Embryonic facial prominence (tissue), 1 donor: ENCODE data around the gene PAX6.

ENCODE experiments used
- DNase-seq: peaks from one replicate; pipeline ENCODE4 v3.0.0-alpha.2; 2016; ENCODE audit errors: extremely low spot score

The PAX6 gene

DNA sequence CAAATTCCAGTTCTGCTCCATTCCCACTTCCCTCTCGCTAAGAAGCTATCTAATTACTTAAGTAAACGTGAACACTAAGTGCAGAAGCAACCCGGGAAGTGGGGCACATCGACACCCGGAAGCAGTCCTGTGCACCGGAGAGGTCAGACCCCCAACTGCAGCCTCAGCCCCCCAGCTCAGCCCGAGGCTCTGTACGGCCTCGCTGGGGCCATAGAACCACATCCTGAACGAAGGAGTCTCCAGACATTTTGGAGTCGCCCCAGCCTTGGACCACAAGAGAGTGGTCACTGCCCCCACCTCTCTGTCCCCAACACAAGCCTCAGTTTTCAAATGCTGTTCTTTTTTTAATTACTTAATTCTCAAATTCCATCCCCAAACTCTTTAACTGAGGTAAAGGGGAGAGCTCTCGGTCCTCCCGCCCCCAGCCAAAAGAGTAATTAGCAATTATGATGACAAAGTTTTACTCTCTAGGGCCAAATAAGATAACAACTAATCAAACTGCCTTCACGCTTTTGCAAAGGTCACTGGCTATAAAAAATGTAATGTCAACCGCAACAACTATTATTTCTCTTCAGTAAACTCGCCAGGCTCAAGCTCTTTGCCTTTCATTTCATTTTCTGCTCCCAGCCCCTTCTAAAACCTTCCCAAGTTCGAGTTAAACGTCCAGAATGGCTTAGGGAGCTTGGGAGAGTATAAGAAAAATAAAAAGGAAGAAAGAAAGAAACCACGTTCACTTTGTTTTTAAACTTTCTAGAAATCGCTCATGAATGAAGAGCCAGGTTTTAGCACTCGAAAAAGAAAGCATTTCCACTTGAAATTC is 2.2 kb downstream of the PAX6 start:
- DNase-seq = no peak

DNA sequence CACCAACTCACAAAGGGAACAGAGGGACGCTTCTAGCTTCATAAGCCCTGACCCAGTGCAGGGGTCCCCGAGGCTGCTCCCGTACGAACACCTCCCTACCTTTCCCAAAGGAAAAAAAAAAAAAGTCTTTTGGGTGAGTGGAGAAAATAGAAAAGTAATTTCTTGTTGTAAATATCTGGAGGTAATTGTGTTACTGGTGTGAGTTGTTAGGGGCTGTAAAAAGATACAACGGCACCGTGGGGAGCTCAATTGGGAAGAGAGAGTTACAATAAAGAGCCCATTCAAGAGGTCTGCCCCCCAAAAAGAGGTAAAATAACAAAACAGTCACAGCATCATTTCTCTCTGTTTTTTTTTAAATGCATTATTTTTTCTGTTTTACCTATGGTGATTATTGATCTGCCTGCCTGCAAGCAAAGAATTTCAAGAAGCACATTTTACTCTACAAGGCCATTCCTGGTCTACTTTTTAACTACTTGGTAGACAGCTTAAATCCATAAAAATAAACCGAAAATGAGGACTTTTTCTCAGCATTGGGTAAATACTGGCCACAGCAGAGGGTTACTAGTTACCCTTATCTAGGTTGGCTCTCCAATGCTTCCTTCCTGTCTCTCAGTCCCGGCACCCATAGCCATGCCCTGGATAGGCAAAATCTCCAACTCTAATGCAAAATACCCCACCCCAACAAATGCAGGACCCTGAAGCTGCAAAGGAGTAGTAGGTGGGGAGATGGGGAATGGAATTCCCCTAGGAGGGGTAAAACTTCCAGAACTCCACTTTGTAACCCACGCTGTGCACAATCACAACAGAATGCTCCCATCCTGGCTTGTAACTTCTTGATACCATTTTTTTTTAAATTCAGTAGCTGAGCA is 3.1 kb downstream of the PAX6 start:
- DNase-seq = no peak

DNA sequence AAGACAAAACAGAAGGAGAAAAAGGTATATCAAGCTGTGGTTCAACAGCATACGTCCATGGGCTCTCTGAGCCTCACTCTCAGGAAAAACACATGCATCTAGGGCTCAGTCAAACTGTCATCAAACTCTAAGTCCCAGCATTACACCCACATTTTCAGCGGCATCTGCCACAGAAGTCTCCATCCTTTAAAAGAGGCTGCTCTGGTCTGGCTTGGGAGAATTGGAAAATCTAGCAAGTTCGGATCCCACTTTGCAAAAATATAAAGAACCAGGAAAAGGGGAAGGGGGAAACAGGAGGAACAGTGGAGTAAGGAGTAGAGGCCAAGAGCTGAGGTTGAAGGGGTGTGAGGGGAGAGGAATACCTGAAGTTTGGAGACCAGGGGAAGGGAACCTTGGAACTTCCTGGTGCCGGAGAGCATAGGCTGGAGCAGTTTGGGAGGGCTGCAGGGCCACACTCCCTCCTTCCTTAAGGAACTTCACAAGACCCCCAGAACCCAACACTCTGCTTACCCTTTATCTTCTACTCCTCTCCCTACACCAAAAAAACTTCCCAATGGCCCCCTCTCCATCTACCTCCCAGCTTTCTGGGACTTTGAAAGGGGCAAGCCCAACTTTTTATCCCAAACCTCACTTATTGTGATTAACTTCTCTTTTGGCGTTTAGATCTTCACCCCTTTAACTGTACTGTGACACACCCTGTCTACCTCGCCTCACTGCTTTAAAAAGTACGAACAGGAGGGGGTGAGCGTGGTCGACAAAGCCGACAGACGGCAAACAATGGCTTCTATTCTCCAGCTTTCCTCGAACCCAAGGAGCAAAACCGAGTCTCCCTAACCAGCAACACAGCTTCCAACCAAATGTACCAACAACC is 4.0 kb downstream of the PAX6 start:
- DNase-seq = no peak

DNA sequence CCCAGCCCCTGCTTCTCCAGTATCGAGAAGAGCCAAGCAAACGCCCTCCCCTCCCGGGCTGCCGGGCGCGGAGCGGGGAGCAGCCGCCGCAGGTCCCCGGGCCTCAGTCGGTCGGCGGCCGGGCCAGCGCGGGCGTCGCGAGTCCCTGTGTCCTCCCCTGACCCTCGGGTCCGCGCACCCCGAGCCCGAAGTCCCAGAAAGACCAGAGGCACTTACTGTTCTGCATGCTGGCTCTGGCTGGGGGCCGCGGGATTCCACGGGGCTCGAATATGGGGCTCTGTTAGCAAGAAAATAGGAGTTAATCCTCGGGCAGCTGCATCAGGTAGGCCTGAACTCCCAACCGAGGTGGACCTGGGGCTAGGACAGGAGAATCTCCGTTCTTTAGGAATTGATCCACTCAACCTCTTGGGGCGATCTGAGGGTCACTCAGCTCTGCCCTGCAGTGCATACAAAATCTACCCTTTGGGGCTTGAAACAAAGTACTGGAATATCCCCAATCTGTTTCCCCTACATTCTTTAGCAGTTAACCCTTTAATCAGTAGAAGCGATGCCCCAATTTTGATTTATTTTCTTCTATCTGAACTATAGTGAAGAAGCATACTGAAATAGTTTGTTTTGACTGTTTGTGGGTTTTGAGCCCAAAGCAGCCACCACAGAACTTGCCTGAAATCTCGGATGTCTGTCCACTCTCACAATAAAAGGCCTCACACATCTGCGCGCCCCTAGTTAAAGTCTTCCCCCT is 4.8 kb downstream of the PAX6 start:
- DNase-seq = no peak

DNA sequence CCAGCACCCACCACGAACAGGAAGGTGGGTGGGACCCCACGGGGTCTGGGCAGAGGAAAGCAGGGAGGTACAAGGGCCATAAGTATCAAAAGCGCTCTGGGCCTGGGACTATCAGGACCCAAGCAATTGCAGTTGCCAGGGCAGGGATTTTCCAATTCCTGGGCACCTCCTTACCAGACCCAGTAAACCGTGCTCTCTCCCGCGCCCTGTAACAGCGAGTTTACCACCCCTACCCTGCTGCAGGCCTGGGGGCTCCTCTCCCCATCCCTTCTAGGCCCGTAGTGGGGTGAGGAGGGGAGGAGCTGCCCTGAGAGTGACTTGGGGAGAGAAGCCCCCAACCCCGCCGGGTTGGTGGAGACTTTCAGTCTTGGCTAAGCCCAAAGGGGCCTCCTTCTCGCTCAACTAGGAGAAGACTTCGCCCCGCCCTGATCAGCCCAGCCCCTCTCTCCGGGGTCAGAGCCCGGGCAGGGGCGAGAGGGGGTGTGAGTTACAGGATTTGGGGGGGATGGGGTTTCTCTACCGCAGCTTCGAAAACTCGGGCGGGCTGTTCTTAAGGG is 5.4 kb downstream of the PAX6 start:
- no peak for DNase-seq

DNA sequence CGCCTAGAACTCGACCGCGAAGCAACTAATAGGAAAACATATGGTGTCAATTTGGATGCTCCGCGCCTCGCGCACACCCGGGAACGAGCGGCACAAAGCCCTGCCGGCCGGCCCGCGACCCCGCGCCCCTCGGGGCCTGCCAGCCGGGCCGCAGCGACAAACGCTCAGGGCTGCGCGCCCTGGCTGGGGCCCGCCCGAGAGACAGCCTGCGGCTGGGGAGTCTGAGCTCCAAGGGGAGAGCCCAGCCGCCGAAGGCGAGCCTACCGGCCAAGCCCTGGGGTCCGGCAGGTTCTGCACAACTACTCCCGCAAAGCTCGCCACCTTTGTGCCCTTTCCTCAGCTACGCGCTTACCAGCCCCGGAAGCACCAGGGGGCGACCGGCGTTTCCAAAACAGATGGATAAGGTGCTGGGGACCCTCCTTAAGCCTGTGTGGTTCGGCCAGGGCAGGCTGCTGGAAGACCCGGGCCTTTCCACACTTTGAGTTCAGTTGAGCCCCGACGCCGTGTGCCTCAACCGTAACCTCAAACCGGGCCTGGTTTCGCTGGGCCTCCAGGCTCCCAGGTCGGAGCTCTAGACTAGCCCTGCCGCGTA is 6.0 kb downstream of the PAX6 start:
- no peak for DNase-seq

DNA sequence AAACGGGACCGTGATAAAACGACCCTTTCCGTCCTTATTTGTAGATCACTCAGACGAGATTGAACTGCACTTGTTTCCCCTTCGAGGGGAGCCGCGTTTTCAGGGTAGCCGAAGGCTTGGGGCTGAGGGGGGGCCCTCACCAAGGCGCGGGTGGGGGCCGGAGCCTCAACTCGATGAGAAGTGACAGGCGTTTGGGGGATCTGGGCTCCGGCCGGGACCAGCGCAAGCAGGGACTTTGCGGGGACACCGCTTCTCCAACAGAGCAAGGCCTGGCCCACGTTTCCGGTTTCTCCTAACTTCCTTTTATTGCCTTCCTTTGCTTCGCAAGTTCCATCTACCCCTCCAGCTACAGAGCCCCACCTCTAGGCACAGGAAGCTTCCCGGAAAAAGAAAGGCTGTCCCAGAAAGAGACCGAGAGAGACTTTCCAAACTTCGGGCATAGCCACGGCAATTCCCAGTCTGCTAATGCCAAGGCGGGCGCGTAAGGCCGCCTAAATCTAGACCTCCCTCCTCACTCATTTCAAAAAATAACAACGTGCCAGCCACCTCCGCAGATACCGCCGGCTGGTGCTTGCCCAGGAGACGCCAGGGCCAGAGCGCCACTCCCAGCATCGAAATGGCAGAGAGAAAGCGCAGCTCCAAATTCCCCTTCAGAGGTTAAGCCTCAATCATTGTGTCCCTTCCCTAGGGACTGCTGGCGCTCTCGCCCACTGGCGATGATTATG is 6.6 kb downstream of the PAX6 start:
- no peak for DNase-seq

DNA sequence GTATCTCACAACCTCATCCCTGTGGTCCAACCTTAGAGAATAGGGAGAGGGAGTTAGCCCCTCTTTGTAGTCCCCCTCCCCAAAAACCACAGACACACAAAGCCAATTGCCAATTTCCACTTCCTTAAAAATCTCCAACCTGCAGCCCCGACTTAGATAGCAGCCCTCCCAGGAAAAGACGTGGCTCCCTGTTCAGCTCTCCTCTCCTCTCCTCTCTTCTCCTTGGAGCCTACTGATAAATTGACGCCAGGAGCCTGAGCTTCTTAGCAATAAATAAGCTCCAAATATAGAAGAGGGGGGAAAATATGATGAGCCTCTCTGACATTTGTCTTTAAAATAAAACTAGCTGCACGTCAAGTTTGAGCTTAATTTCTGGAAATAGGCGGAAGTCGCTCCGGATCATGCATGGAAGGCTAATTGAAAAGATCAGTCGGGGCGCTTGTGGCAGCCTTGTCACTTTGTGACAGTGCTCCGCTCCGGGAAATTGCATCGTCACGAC is 7.3 kb downstream of the PAX6 start:
- DNase-seq = no peak

DNA sequence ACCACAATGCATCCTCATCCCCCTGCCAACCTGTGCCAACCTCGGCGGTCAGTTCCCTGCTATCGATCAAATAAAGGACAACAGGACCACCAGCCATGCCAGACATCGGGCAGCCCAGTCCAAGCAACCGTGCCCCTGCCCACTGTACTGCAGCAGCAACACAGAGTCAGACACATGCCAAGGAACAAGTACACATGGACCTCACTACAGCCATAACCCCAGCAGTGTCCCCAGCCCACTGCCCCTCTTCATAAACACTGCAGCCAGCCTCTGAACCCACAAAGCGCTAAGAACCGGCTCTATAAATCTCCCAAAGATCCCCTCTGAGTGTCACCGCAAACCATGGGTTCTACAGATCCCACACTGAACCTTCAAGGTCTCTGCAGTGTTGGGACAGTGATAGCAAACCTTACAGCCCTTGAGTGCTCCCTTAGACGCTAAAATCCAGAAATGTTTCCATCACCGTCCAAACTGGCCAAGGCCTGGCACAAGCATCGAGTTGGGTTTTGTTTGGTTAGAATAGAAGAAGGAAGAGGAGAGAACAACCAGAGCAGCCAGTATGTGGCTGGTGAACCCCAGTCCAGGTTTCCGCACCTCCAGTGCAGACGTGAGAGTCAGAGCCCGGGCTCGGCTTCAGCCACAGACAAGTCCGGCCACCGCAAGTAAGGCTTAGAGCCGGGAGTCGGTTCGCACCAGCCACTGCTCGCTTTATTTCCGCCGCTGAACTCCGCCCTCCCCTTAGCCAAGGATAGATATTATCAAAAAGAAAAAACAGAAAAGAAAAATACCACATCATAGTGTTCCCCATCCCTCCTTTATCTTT is 7.9 kb downstream of the PAX6 start:
- no peak for DNase-seq

DNA sequence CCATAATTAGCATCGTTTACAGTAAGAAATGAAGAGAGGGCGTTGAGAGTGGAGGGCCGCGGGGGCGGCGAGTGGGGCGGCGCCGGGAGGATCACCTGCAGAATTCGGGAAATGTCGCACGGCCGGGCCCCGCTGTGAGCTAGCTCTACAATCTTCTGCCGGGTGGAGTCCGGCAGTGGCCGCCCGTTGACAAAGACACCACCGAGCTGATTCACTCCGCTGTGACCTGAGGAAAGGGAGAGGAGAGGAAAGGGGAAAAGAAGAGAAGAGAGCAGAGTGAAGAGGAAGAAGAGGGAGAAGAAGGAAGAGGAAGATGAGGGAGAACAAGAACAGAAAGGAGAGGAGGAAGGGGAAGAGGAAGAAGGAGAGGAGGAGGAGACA is 8.5 kb downstream of the PAX6 start:
- DNase-seq = no peak

DNA sequence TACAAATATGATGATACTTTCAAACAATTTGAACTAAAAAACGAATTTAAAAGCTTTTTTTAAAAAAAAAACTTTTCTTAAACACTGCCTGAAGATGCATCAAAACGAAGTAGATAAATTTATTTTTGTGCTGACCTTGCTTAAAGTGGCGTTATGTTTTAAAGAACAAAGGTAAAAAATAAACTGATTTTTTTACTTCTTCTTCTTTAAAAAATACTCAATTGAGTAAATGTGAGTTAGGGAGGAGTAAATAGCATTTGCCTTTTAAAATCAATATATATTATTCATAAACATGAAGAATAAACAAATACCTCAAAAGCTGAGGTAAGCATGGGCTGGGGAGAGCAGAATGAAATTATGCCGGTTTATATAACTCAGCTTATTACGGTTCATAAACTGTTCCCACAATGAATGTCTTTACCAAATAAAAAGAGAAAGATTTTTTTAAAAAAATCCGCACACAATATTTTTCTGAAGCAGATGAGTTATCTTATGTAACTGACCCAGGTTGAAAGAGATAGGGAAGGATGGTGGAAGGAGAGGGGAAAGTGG is 9.0 kb downstream of the PAX6 start:
- DNase-seq = no peak

DNA sequence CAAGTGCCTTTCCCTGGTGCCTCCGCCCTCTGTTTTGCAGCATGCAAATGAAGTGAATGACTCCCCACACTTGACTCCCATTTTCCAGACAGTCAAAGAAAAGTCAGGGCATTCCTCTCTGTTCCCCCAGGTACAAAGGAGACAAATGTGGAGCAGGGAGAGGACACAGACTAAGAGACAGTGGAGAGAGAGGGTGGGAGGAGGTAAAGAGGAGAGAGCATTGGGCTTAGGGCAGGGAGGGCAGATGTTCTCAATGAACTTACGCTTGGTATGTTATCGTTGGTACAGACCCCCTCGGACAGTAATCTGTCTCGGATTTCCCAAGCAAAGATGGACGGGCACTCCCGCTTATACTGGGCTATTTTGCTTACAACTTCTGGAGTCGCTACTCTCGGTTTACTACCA is 9.8 kb downstream of the PAX6 start:
- no peak for DNase-seq

DNA sequence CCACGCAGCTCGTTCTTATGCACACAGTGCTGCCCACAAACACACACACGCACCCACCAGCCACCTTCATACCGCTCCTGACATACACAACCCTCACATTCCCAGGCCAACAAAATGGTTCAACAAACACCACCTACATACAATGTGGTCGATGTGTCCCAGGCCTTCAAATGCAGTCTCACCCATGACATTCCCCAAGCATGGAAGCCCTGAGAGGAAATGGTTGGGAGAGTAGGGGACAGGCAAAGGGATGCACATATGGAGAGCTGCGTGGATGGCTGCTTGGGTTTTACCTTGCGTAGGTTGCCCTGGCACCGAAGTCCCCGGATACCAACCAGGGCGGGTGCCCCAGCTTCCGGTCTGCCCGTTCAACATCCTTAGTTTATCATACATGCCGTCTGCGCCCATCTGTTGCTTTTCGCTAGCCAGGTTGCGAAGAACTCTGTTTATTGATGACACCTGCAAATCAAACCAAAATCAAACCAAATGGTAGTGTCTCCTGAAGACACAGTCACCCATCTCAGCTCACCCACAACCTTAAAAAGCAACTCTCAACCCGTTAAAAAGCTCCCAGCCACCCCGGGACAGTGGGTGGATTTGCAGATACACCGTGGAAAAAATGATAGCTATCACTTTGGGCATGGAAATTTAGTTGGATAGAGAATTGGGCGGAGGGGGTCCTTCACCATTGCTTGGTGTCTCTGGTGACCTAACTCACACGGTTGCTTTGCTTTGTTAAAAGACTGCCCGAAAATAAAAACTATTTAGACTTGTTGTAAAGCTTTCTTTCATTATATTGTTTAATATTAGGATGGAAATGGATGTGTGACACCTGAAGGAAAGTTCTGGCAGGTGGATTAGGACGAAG is 10.5 kb downstream of the PAX6 start:
- no peak for DNase-seq

DNA sequence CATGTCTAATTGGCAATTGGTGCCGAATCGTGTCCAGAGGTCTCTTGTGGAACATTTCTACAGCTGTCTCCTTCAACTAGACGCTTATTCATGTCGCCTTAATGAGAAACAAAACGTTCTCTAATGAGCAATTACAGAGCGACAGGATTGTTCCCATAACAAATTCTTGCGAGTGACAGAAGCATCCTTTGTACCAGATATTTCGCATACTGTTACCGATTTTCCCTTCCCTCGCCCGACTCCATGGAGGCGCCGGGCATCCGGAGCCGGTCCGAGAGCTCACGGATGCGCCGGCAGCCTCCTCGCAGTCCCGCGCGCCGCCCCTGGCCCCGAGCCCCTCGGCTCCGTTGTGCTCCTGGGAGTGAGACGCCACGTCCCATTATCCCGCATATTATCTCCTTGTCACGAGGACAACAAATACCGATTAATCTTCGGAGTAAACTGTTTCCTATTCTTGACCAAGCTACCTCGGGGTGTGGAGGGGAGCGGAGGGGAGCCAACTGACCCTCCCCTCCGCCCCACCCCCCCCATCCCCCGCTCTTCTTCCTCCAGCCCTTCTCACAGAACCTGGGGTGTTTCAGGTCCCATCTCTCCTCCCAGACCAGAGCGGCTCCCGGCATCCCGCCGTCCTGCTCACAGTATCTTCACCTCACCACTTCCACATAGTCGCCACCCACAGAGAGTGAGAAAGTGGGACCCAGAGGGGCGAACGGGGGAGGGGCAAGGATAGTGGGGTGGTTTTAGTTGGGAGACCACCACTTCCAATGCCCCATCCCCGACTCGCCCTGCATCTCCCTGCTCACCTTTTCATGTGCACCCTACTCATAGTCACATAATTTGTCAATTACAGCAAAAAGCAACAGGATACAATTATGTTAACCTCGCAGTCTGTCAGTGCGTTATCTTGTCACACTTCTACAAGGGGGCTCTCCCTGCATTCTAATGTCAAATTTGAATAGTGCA is 11.4 kb downstream of the PAX6 start:
- no peak for DNase-seq

DNA sequence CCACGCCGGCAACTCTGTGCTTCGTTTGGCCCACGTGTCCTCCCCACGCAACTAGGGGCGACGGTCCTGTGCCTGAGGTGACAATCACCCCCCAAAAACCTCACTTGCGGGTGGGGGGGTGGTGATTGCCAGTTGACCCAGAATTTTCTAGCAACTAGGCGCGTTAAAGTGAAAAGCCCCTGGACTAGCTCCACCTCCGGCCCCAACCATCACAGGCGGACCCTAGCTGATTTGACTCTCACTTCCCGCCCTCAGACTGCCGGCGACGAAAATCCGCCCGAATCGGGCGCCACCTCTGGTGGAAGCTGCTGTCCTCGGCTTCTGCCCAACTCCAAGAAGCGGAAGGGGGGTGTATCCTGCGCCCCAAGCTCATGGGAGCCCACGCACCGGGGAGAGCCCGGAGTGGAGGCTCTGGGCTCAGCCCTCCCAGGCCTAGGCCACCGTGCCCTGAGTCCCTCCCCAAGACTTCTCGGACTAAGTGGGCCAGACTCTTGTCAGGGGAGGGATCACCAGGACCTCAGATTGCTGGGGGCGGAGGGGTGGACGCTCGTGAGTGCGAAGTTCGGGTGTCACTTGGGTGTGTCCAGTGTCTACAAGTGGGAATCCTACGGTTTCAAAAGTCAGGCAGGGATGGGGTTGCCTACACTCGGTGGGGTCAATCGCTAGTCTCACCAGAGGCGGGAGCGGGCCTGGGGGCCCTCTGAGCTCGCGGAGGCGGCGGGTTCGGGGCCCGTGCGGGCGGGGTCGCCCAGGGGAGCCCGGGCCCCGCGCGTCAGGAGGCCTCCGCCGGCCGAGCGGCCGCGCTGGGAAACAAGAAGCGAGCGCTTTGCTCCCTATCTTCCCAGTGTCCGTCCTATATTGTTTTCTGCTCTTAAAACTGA is 12.3 kb downstream of the PAX6 start:
- DNase-seq = no peak
